ENCODE measurements around the gene SHROOM3. TPM values are rescaled to one million over a fixed set of nuclear protein-coding genes. Genes with fewer than 3 reads are reported as not detected.

SHROOM3 gene
- total RNA-seq, 2 donors from 2014 or later, result 18.1 to 21.8 TPM

DNA sequence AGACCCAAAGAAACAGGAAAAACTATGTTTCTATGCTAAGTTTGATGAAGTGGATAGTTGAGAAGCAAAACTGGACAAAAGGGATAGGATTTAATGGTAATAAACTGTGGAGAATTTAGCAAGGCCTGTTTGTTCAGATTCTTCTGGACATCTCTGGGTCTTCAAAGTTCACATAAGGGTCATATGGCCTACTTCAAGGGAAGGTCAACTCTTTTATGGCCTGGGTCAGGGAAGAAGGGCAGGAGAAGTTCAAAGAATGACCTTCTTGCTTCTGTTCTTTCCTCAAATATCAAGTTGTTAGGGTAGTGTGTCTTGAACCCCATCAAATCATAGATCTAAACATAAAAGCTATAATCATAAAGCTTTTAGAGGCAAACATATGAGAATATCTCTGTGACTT lies 360.2 kb downstream of the SHROOM3 start:
- H3K4me3 ChIP-seq (ENCODE audit: low read length), result no peak overlapping the region
- no peaks in the 10 kb centered on the region for H3K9me3 ChIP-seq (ENCODE audit: control insufficient read depth, low read length)
- TF ChIP-seq, protein P1, sequence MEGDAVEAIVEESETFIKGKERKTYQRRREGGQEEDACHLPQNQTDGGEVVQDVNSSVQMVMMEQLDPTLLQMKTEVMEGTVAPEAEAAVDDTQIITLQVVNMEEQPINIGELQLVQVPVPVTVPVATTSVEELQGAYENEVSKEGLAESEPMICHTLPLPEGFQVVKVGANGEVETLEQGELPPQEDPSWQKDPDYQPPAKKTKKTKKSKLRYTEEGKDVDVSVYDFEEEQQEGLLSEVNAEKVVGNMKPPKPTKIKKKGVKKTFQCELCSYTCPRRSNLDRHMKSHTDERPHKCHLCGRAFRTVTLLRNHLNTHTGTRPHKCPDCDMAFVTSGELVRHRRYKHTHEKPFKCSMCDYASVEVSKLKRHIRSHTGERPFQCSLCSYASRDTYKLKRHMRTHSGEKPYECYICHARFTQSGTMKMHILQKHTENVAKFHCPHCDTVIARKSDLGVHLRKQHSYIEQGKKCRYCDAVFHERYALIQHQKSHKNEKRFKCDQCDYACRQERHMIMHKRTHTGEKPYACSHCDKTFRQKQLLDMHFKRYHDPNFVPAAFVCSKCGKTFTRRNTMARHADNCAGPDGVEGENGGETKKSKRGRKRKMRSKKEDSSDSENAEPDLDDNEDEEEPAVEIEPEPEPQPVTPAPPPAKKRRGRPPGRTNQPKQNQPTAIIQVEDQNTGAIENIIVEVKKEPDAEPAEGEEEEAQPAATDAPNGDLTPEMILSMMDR (conservative IDR thresholded peaks at IDR 0.05), result no peak
- no peak overlapping the region for H3K27ac ChIP-seq (ENCODE audit: low read depth, low read length)
- Mint-ChIP-seq H3K4me1 (no peaks in the 10 kb centered on the region), H3K27me3 (ENCODE audit: insufficient read depth) (peaks cover under 1% of the 10 kb centered on the region), H3K27ac (no peak overlapping the region), H3K36me3 (ENCODE audit: low read depth) (no peaks in the 10 kb centered on the region), H3K4me3 (no peak overlapping the region), H3K9me3 (no peaks in the 10 kb centered on the region)
- H3K27me3 ChIP-seq (ENCODE audit: control insufficient read depth, insufficient read depth, low read length, poor library complexity, severe bottlenecking), result no peaks in the 10 kb centered on the region
- no peaks in the 10 kb centered on the region for H3K4me1 ChIP-seq (ENCODE audit: control insufficient read depth, insufficient read depth, low read length)
- H3K36me3 ChIP-seq (ENCODE audit: control insufficient read depth, insufficient read depth, low read length), result no peaks in the 10 kb centered on the region
- no peak overlapping the region for H3K9ac ChIP-seq (ENCODE audit: extremely low read depth, low read length, poor library complexity, severe bottlenecking)
- DNase-seq, result no peak

DNA sequence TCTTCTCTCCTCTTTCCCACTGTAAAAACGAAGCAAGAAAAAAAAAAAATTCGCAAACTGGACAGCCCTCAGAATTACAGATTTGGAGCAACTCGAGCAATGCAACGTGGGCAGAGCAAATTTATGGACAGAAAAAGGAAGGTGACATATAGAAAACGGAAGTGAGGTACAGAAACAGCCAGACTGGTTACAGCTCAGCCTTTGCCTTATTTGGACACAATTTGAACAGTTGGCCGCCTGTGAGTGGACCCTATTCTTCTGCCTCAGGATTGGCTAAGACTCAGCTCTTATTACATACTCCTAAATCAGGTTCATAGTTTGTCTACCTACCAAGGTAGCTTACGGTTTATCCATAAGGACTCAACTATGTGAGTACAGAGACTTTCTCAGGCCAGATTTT lies 364.1 kb downstream of the SHROOM3 start:
- Mint-ChIP-seq H3K36me3 (ENCODE audit: low read depth) (no peaks in the 10 kb centered on the region), H3K9me3 (no peaks in the 10 kb centered on the region), H3K4me3 (no peak overlapping the region), H3K4me1 (peaks cover 22% of the 10 kb centered on the region), H3K27me3 (ENCODE audit: insufficient read depth) (peaks cover 11% of the 10 kb centered on the region), H3K27ac (no peak overlapping the region)
- DNase-seq, result no peak
- Histone ChIP-seq H3K4me3 (ENCODE audit: low read length) (no peak overlapping the region), H3K27ac (ENCODE audit: low read depth, low read length) (no peak overlapping the region), H3K9me3 (ENCODE audit: control insufficient read depth, low read length) (no peaks in the 10 kb centered on the region), H3K27me3 (ENCODE audit: control insufficient read depth, insufficient read depth, low read length, poor library complexity, severe bottlenecking) (no peaks in the 10 kb centered on the region), H3K9ac (ENCODE audit: extremely low read depth, low read length, poor library complexity, severe bottlenecking) (no peak overlapping the region), H3K4me1 (ENCODE audit: control insufficient read depth, insufficient read depth, low read length) (peaks cover 6% of the 10 kb centered on the region), H3K36me3 (ENCODE audit: control insufficient read depth, insufficient read depth, low read length) (no peaks in the 10 kb centered on the region)
- TF ChIP-seq, protein P1 (conservative IDR thresholded peaks at IDR 0.05), result no peak
- WGBS, 2 experiments (ENCODE audit: insufficient coverage in 1 of 2, insufficient read length in 1 of 2), result 67 to 76% methylated on average over 3 to 7 of the region's 7 CpGs

DNA sequence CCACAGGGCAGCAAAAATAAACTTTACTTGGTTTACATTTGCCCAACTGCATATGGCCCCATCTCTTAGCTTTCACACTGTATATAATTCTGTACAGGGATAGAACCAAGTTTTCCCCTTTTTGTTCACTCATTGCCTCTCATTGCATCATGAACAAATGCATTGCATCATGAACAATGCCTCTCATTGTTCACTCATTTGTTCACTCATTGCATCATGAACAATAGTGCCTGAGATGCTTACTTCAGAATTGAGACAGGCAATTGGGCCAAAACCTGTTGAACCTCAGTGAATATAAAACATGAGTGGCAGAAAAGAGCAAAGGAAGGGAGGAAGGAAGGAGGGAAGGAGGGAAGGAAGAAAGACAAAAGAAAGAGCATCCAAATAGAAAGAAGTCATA lies 364.7 kb downstream of the SHROOM3 start:
- Histone ChIP-seq H3K27ac (ENCODE audit: low read depth, low read length) (no peak overlapping the region), H3K36me3 (ENCODE audit: control insufficient read depth, insufficient read depth, low read length) (no peaks in the 10 kb centered on the region)
- no peak for DNase-seq

More for the DNA sequence above, 364.7 kb downstream of the SHROOM3 start:
- Mint-ChIP-seq H3K36me3 (ENCODE audit: low read depth) (no peaks in the 10 kb centered on the region), H3K4me1 (peaks cover 26% of the 10 kb centered on the region), H3K4me3 (no peak overlapping the region), H3K9me3 (no peaks in the 10 kb centered on the region), H3K27me3 (ENCODE audit: insufficient read depth) (peaks cover 11% of the 10 kb centered on the region), H3K27ac (no peak overlapping the region)
- no peaks in the 10 kb centered on the region for H3K27me3 ChIP-seq (ENCODE audit: control insufficient read depth, insufficient read depth, low read length, poor library complexity, severe bottlenecking)
- H3K4me3 ChIP-seq (ENCODE audit: low read length), result no peak overlapping the region
- H3K4me1 ChIP-seq (ENCODE audit: control insufficient read depth, insufficient read depth, low read length), result peaks cover 6% of the 10 kb centered on the region
- no peak overlapping the region for H3K9ac ChIP-seq (ENCODE audit: extremely low read depth, low read length, poor library complexity, severe bottlenecking)
- TF ChIP-seq, protein P1 (conservative IDR thresholded peaks at IDR 0.05), result no peak
- H3K9me3 ChIP-seq (ENCODE audit: control insufficient read depth, low read length), result no peaks in the 10 kb centered on the region

Data from endodermal cell (in vitro differentiated cells).